Stimulated activated naive B cell treated with anti-CD40 and anti-IgM and Interleukin-4, amounts not matched to agents 10 μg/mL and 1 μg/mL and 100 μg/mL, for 72 hours (primary cell): Measurements from ENCODE around the gene HBB.
"Not testable (repeated sequence)": the region's sequence is repeated elsewhere in the genome, so short reads cannot be mapped to it uniquely, and the experiment has no call there.

Experiments used
- ATAC-seq, 2 donors: fragments of 150-1000 bp; cut with Tn5 transposase; replicated peaks; 2 replicates each; pipeline ENCODE4 v1.10.0; 2021; ENCODE audit warnings: moderate library complexity in 1 of 2
- DNase-seq: peaks from one replicate; pipeline ENCODE4 v3.0.0; 2021
- H3K27ac Mint-ChIP-seq: one replicate; pipeline ENCODE4 v1.8.0; 2022; ENCODE audit warnings: mild to moderate bottlenecking, mixed read lengths
- H3K27me3 Mint-ChIP-seq, 2 donors: one replicate each; pipeline ENCODE4 v1.8.0; 2022; ENCODE audit warnings: mixed read lengths in 2 of 2
- H3K36me3 Mint-ChIP-seq, 2 donors: one replicate each; pipeline ENCODE4 v1.8.0; 2022; ENCODE audit warnings: mixed read lengths in 2 of 2, mild to moderate bottlenecking in 1 of 2
- H3K4me1 Mint-ChIP-seq, 2 donors: one replicate each; pipeline ENCODE4 v1.8.0; 2022; ENCODE audit warnings: mixed read lengths in 2 of 2, mild to moderate bottlenecking in 1 of 2
- H3K4me3 Mint-ChIP-seq, 2 donors: one replicate each; pipeline ENCODE4 v1.8.0; 2022; ENCODE audit warnings: mild to moderate bottlenecking in 2 of 2, mixed read lengths in 2 of 2, moderate library complexity in 1 of 2
- H3K9me3 Mint-ChIP-seq, 2 donors: one replicate each; pipeline ENCODE4 v1.8.0; 2022; ENCODE audit warnings: mixed read lengths in 2 of 2, mild to moderate bottlenecking in 1 of 2

Gene HBB

DNA sequence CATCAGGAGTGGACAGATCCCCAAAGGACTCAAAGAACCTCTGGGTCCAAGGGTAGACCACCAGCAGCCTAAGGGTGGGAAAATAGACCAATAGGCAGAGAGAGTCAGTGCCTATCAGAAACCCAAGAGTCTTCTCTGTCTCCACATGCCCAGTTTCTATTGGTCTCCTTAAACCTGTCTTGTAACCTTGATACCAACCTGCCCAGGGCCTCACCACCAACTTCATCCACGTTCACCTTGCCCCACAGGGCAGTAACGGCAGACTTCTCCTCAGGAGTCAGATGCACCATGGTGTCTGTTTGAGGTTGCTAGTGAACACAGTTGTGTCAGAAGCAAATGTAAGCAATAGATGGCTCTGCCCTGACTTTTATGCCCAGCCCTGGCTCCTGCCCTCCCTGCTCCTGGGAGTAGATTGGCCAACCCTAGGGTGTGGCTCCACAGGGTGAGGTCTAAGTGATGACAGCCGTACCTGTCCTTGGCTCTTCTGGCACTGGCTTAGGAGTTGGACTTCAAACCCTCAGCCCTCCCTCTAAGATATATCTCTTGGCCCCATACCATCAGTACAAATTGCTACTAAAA lies at the start of gene HBB:
Gene HBB (minus strand): TSS at position 340 of the 579 bp plus-strand sequence. CDS start 50 bp downstream, at position 290.
- H3K36me3 Mint-ChIP-seq: no peaks in the 10 kb centered on the region
- no peaks in the 10 kb centered on the region for H3K27me3 Mint-ChIP-seq
- ATAC-seq (no peak), DNase-seq (no peak)
- no peak within 1 kb of the TSS for H3K4me3 Mint-ChIP-seq
- no peaks in the 10 kb centered on the region for H3K9me3 Mint-ChIP-seq
- no peak within 1 kb of the TSS for H3K27ac Mint-ChIP-seq
- no peaks in the 10 kb centered on the region for H3K4me1 Mint-ChIP-seq

DNA sequence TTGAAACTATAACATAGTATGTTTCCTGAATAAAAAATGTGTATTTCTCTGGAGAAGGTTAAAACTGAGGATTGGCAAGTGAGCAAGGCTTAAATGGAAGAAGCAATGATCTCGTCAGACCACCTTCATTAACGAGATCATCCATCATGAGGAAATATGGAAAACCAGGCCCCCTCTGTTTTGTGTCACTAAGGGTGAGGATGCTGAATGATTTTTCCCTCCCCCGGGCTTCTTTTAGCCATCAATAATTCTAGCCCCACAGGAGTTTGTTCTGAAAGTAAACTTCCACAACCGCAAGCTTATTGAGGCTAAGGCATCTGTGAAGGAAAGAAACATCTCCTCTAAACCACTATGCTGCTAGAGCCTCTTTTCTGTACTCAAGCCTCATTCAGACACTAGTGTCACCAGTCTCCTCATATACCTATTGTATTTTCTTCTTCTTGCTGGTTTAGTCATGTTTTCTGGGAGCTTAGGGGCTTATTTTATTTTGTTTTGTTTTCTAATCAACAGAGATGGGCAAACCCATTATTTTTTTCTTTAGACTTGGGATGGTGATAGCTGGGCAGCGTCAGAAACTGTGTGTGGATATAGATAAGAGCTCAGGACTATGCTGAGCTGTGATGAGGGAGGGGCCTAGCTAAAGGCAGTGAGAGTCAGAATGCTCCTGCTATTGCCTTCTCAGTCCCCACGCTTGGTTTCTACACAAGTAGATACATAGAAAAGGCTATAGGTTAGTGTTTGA lies 48.7 kb upstream of the HBB start:
- ATAC-seq: no peak
- no peaks in the 10 kb centered on the region for H3K36me3 Mint-ChIP-seq
- no peaks in the 10 kb centered on the region for H3K9me3 Mint-ChIP-seq
- H3K4me3 Mint-ChIP-seq: no peak overlapping the region
- H3K27me3 Mint-ChIP-seq: peaks cover 0 to 7% of the 10 kb centered on the region in 2 donors
- H3K27ac Mint-ChIP-seq: no peak overlapping the region
- peaks cover under 1 to 2% of the 10 kb centered on the region in 2 donors for H3K4me1 Mint-ChIP-seq
- no peak for DNase-seq

DNA sequence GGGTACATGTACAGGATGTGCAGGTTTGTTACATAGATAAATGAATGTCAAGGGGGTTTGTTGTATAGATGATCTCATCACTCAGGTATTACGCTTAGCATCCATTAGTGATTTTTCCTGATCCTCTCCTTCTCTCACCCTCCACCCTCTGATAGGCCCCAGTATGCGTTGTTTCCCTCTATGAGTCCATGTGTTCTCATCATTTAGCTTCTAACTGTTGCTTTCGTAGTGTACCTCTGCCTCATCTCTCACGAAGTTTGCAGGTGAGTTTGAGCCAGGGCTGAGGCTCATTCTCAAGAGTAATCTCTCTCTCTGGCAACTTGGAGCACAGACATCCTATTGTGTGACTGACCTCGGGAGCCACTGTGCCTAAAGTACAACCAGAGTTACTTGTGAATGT lies 47.5 kb upstream of the HBB start:
- H3K4me3 Mint-ChIP-seq: no peak overlapping the region
- H3K27me3 Mint-ChIP-seq: peaks cover 0 to 7% of the 10 kb centered on the region in 2 donors

DNA sequence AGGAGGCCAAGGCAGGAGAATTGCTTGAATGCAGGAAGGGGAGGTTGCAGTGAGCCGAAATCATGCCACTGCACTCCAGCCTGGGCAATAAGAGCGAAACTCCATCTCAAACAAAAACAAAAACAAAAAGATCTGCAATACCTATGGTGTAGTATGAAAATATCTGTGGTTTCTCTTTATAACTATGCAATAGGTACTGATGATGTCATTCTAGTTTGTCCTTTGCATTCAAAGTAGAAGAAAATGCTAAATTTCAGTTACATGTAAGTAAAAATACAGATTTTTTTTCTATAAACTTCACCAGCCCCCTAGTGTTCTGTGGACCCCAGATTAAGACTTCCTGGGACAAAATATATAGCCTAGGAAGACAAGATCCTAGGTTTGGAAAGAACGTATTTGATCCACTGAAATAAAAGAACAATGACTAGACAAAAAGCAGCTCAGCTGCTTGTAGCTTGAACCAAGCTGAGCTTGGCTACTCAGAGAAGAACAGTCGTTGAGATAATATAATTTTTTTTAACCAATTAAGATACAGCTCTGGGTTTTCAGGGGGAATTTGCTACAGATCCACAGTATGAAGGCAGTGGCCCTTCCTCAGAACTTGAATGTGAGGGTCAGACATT lies 45.6 kb upstream of the HBB start:
- H3K4me3 Mint-ChIP-seq: no peak overlapping the region
- no peak for ATAC-seq

More for the DNA sequence above, 47.5 kb upstream of the HBB start:
- Mint-ChIP-seq H3K4me1 (no peaks in the 10 kb centered on the region), H3K9me3 (no peaks in the 10 kb centered on the region), H3K36me3 (no peaks in the 10 kb centered on the region), H3K27ac (no peak overlapping the region)
- no peak for DNase-seq
- ATAC-seq: no peak

DNA sequence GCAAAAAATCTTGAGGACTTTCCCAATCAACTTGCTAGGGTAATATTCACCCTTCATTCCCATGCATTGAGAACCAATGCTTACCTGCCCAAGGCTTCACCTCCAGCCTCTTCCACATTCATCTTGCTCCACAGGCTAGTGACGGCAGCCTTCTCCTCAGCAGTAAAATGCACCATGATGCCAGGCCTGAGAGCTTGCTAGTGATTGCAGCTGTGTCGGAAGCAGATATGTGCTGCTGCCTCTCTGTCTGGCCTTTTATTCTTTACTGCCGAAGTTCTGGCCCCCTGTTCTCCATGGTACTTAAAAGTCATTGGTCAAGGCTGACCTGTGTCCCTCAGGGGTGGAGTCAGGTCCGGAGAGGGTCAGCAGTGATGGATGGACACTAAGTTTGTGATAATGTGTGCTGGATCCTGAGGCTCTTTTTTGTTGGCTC lies 42.9 kb upstream of the HBB start, which contains the start of gene HBE1:
Gene HBE1 (minus strand): TSS at position 231 of the 433 bp plus-strand sequence. CDS start 55 bp downstream, at position 176.
- H3K27me3 Mint-ChIP-seq: no peaks in the 10 kb centered on the region
- no peaks in the 10 kb centered on the region for H3K4me1 Mint-ChIP-seq
- no peak within 1 kb of the TSS for H3K4me3 Mint-ChIP-seq
- H3K9me3 Mint-ChIP-seq: no peaks in the 10 kb centered on the region
- DNase-seq (no peak), ATAC-seq (no peak)
- no peak within 1 kb of the TSS for H3K27ac Mint-ChIP-seq
- no peaks in the 10 kb centered on the region for H3K36me3 Mint-ChIP-seq

More for the DNA sequence above, 45.6 kb upstream of the HBB start:
- H3K27ac Mint-ChIP-seq: no peak overlapping the region
- no peaks in the 10 kb centered on the region for H3K9me3 Mint-ChIP-seq
- H3K27me3 Mint-ChIP-seq: no peaks in the 10 kb centered on the region
- DNase-seq: no peak
- H3K4me1 Mint-ChIP-seq: no peaks in the 10 kb centered on the region
- no peaks in the 10 kb centered on the region for H3K36me3 Mint-ChIP-seq

DNA sequence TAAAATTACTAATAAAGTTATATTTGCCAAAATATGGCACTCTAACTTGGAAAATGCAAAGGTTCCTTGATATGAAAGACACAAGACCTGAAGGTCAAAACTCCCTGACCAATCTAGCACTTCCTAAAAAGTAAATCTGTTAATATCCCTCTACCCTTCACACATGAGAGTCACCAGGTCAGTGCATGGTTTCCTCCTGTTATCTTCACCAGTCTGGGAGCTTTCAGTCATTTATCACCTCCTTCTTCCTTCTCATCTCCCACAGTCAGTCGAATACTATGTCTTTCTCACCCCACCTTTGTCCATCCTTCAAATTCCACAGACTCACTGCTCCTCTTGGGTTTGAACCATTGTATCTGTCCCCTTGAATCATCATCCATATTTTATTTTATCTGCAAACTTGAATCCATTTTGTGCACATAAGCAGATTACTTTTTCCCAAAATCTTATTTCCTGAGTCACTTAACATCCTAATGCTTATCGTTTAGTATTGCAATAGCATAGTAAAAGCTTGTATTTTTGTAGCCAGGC lies 40.2 kb upstream of the HBB start:
- Mint-ChIP-seq H3K4me3 (no peak overlapping the region), H3K4me1 (no peaks in the 10 kb centered on the region), H3K9me3 (peaks cover 2 to 8% of the 10 kb centered on the region in 2 donors), H3K27ac (no peak overlapping the region), H3K36me3 (no peaks in the 10 kb centered on the region), H3K27me3 (peaks cover 0 to 4% of the 10 kb centered on the region in 2 donors)
- DNase-seq (no peak), ATAC-seq (no peak)

DNA sequence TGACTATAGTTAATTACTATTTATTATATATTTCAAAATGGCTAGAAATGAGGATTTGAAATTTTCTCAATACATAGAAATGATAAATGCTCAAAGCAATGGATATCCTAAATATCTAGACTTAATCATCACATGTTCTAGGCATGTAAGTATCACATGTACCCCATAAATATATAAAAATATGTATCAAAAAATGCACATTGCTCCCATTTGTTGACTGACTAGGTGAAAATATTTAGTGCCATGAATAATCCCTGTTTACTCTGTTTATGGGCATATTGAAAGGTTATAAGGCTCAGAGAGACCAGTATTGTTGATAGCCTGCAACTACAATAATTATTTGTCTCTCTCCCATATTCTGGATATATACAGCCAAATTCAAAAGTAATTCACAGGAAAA lies 39.7 kb upstream of the HBB start:
- DNase-seq (no peak), ATAC-seq (no peak)
- no peaks in the 10 kb centered on the region for H3K4me1 Mint-ChIP-seq
- H3K36me3 Mint-ChIP-seq: no peaks in the 10 kb centered on the region
- peaks cover 0 to 4% of the 10 kb centered on the region in 2 donors for H3K27me3 Mint-ChIP-seq
- no peak overlapping the region for H3K27ac Mint-ChIP-seq
- H3K9me3 Mint-ChIP-seq: peaks cover 2 to 8% of the 10 kb centered on the region in 2 donors
- no peak overlapping the region for H3K4me3 Mint-ChIP-seq

DNA sequence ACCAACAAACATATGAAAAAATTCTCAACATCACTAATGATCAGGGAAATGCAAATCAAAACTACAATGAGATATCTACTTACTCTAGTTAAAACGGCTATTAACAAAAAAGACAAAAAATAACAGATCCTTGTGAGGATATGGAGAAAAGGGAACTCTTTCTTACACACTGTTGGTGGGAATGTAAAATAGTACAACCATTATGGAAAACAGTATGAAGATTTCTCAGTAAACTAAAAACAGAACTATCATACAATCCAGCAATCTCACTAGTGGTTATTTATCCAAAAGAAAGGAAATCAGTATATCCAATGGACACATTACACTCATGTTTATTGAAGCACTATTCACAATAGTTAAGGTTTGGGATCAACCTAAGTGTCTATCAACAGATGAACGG lies 39.0 kb upstream of the HBB start:
- Mint-ChIP-seq H3K9me3 (peaks cover 2 to 8% of the 10 kb centered on the region in 2 donors), H3K4me3 (no peak overlapping the region), H3K27me3 (peaks cover 0 to 4% of the 10 kb centered on the region in 2 donors), H3K4me1 (no peaks in the 10 kb centered on the region), H3K36me3 (no peaks in the 10 kb centered on the region), H3K27ac (no peak overlapping the region)
- ATAC-seq (no peak), DNase-seq (no peak)

DNA sequence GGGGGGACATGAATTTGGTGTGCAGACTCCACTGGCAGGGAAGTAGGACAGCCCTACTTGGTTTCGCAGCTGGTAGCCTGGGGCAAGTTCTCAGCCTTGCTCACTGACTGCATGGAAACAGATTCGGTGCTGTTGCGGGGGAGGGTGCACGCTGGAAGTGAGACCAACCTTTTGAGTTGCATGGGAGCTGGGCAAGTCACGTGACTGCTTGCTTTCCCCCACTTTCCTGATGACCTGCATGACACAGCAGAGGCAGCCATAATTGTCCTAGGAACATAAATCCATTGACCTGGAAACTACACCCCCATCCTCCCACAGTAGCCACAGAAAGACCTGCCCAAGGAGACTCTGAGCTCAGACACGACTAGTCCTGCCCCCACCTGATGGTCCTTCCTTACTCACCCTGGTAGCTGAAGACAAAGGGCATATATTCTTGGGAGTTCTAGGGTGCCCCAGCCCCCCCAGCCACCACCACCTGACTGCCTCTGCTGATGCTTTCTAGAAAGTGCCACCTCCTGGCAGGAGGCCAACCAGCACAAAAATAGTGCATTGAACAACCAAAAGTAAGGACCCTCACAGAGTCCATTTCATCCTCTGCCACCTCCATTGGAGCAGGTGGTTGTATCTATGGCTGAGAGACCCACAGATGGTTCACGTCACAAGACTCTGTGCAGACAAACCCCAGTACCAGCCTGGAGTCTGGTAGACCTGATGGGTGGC lies 31.8 kb upstream of the HBB start:
- Mint-ChIP-seq H3K4me1 (no peaks in the 10 kb centered on the region), H3K36me3 (no peaks in the 10 kb centered on the region), H3K27me3 (peaks cover 8 to 11% of the 10 kb centered on the region in 2 donors), H3K4me3 (no peak overlapping the region), H3K27ac (no peak overlapping the region), H3K9me3 (peaks cover 9 to 17% of the 10 kb centered on the region in 2 donors)
- DNase-seq (no peak), ATAC-seq (no peak)

DNA sequence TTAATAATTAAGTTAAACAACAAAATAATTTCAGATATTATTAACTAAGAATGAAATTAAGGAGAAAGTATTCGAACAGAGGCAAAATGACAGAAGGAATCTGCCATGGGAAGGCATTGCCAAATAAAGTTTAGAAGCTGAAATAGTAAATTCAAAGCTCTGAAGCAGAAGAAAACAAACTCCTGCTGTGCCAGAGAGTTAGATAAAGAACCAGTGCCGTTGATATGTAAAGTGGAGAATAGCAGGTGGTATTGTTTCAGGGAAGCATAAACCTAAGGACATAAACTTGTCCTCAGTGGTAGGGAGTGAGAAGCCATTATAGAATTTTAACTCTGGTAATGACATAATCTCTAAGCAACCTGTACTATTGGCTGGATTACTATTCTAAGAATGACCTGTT lies 30.4 kb upstream of the HBB start:
- ATAC-seq: no peak
- H3K27me3 Mint-ChIP-seq: peaks cover 7 to 11% of the 10 kb centered on the region in 2 donors

DNA sequence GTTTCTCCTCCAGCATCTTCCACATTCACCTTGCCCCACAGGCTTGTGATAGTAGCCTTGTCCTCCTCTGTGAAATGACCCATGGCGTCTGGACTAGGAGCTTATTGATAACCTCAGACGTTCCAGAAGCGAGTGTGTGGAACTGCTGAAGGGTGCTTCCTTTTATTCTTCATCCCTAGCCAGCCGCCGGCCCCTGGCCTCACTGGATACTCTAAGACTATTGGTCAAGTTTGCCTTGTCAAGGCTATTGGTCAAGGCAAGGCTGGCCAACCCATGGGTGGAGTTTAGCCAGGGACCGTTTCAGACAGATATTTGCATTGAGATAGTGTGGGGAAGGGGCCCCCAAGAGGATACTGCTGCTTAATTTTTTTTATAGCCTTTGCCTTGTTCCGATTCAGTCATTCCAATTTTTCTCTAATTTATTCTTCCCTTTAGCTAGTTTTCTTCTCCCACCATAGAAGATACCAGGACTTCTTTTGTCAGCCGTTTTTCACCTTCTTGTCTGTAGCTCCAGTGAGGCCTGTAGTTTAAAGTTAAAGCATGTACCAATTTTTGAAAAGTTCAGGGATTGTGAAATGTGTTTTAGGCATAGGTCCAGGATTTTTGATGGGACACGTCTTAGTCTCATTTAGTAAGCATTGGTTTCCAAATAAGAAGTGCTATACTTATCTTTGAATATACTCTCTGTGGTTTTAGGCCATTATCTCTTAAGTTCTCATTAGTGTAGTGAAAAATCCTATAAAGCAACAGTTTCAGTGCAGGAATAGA lies 28.0 kb upstream of the HBB start, which contains the start of gene HBG2:
Gene HBG2 (minus strand): TSS at position 136 of the 768 bp plus-strand sequence. CDS start 53 bp downstream, at position 83.
- peaks cover 7 to 11% of the 10 kb centered on the region in 2 donors for H3K27me3 Mint-ChIP-seq
- not testable (repeated sequence) for H3K4me1 Mint-ChIP-seq, H3K27ac Mint-ChIP-seq, H3K36me3 Mint-ChIP-seq, ATAC-seq, H3K9me3 Mint-ChIP-seq, DNase-seq, H3K4me3 Mint-ChIP-seq

More for the DNA sequence above, 30.4 kb upstream of the HBB start:
- no peaks in the 10 kb centered on the region for H3K36me3 Mint-ChIP-seq
- no peak overlapping the region for H3K27ac Mint-ChIP-seq
- no peaks in the 10 kb centered on the region for H3K4me1 Mint-ChIP-seq
- peaks cover 7 to 9% of the 10 kb centered on the region in 2 donors for H3K9me3 Mint-ChIP-seq
- no peak overlapping the region for H3K4me3 Mint-ChIP-seq
- DNase-seq: no peak

DNA sequence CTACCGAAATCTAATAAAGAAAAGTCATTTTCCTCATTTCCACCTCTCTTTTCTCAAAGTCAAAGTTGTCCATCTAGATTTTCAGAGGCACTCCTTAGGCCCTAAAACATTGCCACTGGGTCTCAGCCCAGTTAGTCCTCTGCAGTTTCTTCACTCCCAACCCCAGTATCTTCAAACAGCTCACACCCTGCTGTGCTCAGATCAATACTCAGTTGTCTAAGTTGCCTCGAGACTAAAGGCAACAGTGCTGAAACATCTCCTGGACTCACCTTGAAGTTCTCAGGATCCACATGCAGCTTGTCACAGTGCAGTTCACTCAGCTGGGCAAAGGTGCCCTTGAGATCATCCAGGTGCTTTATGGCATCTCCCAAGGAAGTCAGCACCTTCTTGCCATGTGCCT lies 27.2 kb upstream of the HBB start:
- H3K27me3 Mint-ChIP-seq: peaks cover 7 to 11% of the 10 kb centered on the region in 2 donors
- not testable (repeated sequence) for DNase-seq, H3K36me3 Mint-ChIP-seq, H3K9me3 Mint-ChIP-seq, ATAC-seq, H3K27ac Mint-ChIP-seq, H3K4me1 Mint-ChIP-seq, H3K4me3 Mint-ChIP-seq

DNA sequence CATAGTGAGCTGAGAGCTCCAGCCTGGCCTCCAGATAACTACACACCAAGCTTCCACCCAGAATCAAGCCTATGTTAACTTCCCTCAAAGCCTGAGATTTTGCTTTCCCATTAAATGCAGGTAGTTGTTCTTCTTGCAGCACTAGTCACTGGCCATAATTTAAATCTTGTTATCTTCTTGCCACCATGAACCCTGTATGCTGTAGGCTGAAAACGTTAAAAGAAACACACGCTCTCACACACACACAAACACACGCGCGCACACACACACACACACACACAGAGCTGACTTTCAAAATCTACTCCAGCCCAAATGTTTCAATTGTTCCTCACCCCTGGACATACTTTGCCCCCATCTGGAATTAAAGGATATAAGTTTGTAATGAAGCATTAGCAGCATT lies 26.6 kb upstream of the HBB start:
- not testable (repeated sequence) for H3K4me1 Mint-ChIP-seq, H3K9me3 Mint-ChIP-seq, H3K27ac Mint-ChIP-seq, H3K4me3 Mint-ChIP-seq, H3K36me3 Mint-ChIP-seq, DNase-seq, ATAC-seq
- H3K27me3 Mint-ChIP-seq: peaks cover 7 to 11% of the 10 kb centered on the region in 2 donors
